Pulmonary artery endothelial cell (primary cell): ENCODE results near the gene CPLX3. TPM values are rescaled to one million over a fixed set of nuclear protein-coding genes. Genes with fewer than 3 reads are reported as not detected.

Experiments
- DNase-seq: peaks from one replicate; pipeline ENCODE4 v3.0.0-alpha.2; 2011; ENCODE audit warnings: low read depth, low spot score
- total RNA-seq: library from RNA; depleted of rRNA; stranded (reverse); fragments of >200 nt; gene quantifications from 2 replicates; pipeline ENCODE4 v1.2.3, GENCODE V29; 2014

CPLX3 gene
- total RNA-seq, 1 donor from 2014 or later, result not detected

GRCh38 chr15:74843891-74844299 lies 17.5 kb downstream of the CPLX3 start:
- DNase-seq, result no peak

GRCh38 chr15:74844319-74845207 lies 18.1 kb downstream of the CPLX3 start:
- no peak for DNase-seq

- no peak for DNase-seq
Observed at GRCh38 chr15:74845208-74845568, 18.8 kb downstream of the CPLX3 start.

GRCh38 chr15:74845581-74845980 lies 19.2 kb downstream of the CPLX3 start:
- DNase-seq, result no peak

GRCh38 chr15:74847432-74847831 lies 21.0 kb downstream of the CPLX3 start:
- DNase-seq, result no peak

- no peak for DNase-seq
Observed at GRCh38 chr15:74850393-74850792, 24.0 kb downstream of the CPLX3 start.

GRCh38 chr15:74851960-74852359 lies 25.5 kb downstream of the CPLX3 start:
- DNase-seq, result no peak

- no peak for DNase-seq
Observed at GRCh38 chr15:74854453-74855022, 28.1 kb downstream of the CPLX3 start.

GRCh38 chr15:74855857-74856256 lies 29.4 kb downstream of the CPLX3 start:
- DNase-seq, result no peak

- DNase-seq, result no peak
Observed at GRCh38 chr15:74856537-74856936, 30.1 kb downstream of the CPLX3 start.

GRCh38 chr15:74857082-74857655 lies 30.7 kb downstream of the CPLX3 start:
- DNase-seq, result no peak

- no peak for DNase-seq
Observed at GRCh38 chr15:74857671-74858368, 31.4 kb downstream of the CPLX3 start.

GRCh38 chr15:74858369-74858740 lies 31.9 kb downstream of the CPLX3 start:
- no peak for DNase-seq

GRCh38 chr15:74863239-74864056 lies 37.0 kb downstream of the CPLX3 start:
- DNase-seq, result no peak

- no peak for DNase-seq
Observed at GRCh38 chr15:74864296-74864695, 37.9 kb downstream of the CPLX3 start.

- no peak for DNase-seq
Observed at GRCh38 chr15:74865316-74865715, 38.9 kb downstream of the CPLX3 start.

GRCh38 chr15:74866090-74866489 lies 39.7 kb downstream of the CPLX3 start:
- DNase-seq, result no peak

- no peak for DNase-seq
Observed at GRCh38 chr15:74867466-74868038, 41.1 kb downstream of the CPLX3 start.

- no peak for DNase-seq
Observed at GRCh38 chr15:74868059-74868458, 41.6 kb downstream of the CPLX3 start.

- DNase-seq, result no peak
Observed at GRCh38 chr15:74869372-74869725, 42.9 kb downstream of the CPLX3 start.
